ENCODE results near the gene FBXO38. TPM values are rescaled to one million over a fixed set of nuclear protein-coding genes. Genes with fewer than 3 reads are reported as not detected.

The FBXO38 gene
- total and polyA plus RNA-seq, 9 of the 15 experiments (the other 6 are each of a cell fraction or from before 2014, with no cell fraction given), result 7.4 to 39.4 (median 29.3) TPM

DNA sequence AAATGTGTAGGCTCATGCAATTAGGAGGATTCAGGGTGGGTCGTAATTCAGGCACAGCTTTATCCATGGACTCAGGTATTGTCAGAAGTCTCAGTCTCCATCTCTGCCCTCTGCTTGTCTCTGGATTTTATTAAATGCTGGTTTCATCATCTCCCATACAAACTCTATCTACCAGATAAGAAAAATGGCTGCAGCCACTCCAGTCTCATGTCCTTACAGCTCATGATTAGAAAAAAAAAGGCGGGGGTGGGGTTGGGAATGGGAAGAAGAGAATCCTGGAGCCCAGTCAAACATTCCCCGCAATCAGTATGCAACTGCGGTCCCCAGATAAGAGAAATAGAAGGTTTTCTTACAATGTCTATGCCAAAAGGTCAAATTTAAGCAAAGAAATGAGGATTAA is 7.6 kb upstream of the FBXO38 start (continued):
- TF ChIP-seq, protein P1, sequence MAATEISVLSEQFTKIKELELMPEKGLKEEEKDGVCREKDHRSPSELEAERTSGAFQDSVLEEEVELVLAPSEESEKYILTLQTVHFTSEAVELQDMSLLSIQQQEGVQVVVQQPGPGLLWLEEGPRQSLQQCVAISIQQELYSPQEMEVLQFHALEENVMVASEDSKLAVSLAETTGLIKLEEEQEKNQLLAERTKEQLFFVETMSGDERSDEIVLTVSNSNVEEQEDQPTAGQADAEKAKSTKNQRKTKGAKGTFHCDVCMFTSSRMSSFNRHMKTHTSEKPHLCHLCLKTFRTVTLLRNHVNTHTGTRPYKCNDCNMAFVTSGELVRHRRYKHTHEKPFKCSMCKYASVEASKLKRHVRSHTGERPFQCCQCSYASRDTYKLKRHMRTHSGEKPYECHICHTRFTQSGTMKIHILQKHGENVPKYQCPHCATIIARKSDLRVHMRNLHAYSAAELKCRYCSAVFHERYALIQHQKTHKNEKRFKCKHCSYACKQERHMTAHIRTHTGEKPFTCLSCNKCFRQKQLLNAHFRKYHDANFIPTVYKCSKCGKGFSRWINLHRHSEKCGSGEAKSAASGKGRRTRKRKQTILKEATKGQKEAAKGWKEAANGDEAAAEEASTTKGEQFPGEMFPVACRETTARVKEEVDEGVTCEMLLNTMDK (IDR thresholded peaks at IDR 0.05; ENCODE audit: borderline replicate concordance, insufficient read depth, low read depth, low read length, poor library complexity, severe bottlenecking), result no peak
- TF ChIP-seq RCOR1 (IDR thresholded peaks at IDR 0.05; ENCODE audit: borderline replicate concordance in 1 of 2, low read depth in 2 of 2, low read length in 2 of 2) (0 out of 4 replicates have a peak, but pooled peaks of 1 of the 2 experiments have one; percentile 21), FOXJ2 (tag; IDR thresholded peaks at IDR 0.05) (0 out of 2 replicates have a peak, but pooled peaks have one; percentile 26), SREBF2 (CRISPR knock-in tag; IDR thresholded peaks at IDR 0.05) (no peak), ZNF764 (CRISPR knock-in tag; IDR thresholded peaks at IDR 0.05; ENCODE audit: low read depth) (no peak), ARID1B (IDR thresholded peaks at IDR 0.05) (no peak)

DNA sequence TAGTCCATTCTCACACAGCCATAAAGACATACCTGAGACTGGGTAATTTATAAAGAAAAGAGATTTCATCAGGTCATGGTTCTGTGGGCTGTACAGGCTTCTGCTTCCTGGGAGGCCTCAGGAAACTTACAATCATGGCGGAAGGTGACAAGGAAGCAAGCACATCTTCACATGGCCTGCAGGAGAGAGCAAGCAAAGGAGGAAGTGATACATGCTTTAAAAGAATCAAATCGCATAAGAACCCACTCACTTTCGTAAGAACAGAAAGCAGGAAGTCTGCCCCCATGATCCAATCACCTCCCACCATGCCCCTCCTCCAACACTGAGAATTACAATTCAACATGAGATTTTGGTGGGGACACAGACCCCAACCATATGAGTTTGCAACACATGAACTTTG is 5.1 kb upstream of the FBXO38 start:
- Histone ChIP-seq H3K4me1 (replicated peaks in 1 of 2; ENCODE audit: control insufficient read depth in 2 of 2, insufficient read depth in 2 of 2, low read length in 2 of 2) (no peaks in the 10 kb centered on the region), H2AFZ (ENCODE audit: low read depth, low read length) (no peak overlapping the region), H3K9ac (ENCODE audit: insufficient read depth in 1 of 2, low read depth in 2 of 2, low read length in 2 of 2) (no peak overlapping the region), H3K4me3 (no peak overlapping the region), H3K27me3 (ENCODE audit: control insufficient read depth in 2 of 2, insufficient read depth in 2 of 2, low read length in 2 of 2) (no peaks in the 10 kb centered on the region; a peak in 1 of 5 replicates), H3K4me2 (ENCODE audit: insufficient read depth, low read length) (no peak overlapping the region), H3K36me3 (ENCODE audit: control insufficient read depth, insufficient read depth, low read length) (no peaks in the 10 kb centered on the region), H4K20me1 (replicated peaks; ENCODE audit: control insufficient read depth, insufficient read depth, low read length) (no peaks in the 10 kb centered on the region), H3K27ac (ENCODE audit: extremely low read depth, low read depth, low read length) (no peak overlapping the region), H3K9me3 (replicated peaks; ENCODE audit: control insufficient read depth, insufficient read depth, low read depth, low read length) (no peaks in the 10 kb centered on the region), H3K79me2 (ENCODE audit: control insufficient read depth, insufficient read depth, low read length) (no peaks in the 10 kb centered on the region), H3K9me1 (ENCODE audit: control insufficient read depth, insufficient read depth, low read length) (no peaks in the 10 kb centered on the region)
- DNase-seq (ENCODE audit: extremely low read depth in 1 of 4, low spot score in 3 of 4) (no peak), FAIRE-seq (no peak), ATAC-seq (no peak)
- no TSS peak for BruUV-seq (replicated peaks)
- intact Hi-C loops (cut with micrococcal nuclease), result no loop called here
- WGBS (ENCODE audit: insufficient coverage, low coverage, missing lambda C conversion rate), result 22% methylated on average over 3 of the region's 3 CpGs
- ChIA-PET CTCF (ENCODE audit: low intra/inter-chr PET ratio) (no interaction called here), POLR2A (interaction anchor here (0.6 kb wide), 1 partner anchor 398 kb away, joined by 3 read pairs; no protein-coding TSS in a partner anchor)
- in situ Hi-C loops (cut with MboI), result loop anchor here (10.0 kb wide), 1 partner anchor 194 kb away; no protein-coding TSS in a partner anchor
- TF ChIP-seq PTBP1 (IDR thresholded peaks at IDR 0.05; ENCODE audit: low read depth, low read length) (no peak), ETV5 (CRISPR knock-in tag; IDR thresholded peaks at IDR 0.05; ENCODE audit: low read depth) (no peak), NFXL1 (CRISPR knock-in tag; IDR thresholded peaks at IDR 0.05) (no peak), OTX1 (CRISPR knock-in tag; IDR thresholded peaks at IDR 0.05) (no peak), PRPF4 (IDR thresholded peaks at IDR 0.05; ENCODE audit: insufficient read depth, low read depth, low read length, poor library complexity, severe bottlenecking) (no peak), FUS (optimal IDR thresholded peaks at IDR 0.05; ENCODE audit: low read depth, low read length) (no peak), FOXJ2 (tag; IDR thresholded peaks at IDR 0.05) (no peak), CBX3 (IDR thresholded peaks at IDR 0.05; ENCODE audit: borderline replicate concordance in 1 of 2, low read length in 2 of 2) (peak in 1 of 2 experiments; percentile 43; a peak in 1 of 3 replicates), KAT7 (CRISPR knock-in tag; IDR thresholded peaks at IDR 0.05; ENCODE audit: borderline replicate concordance) (no peak)
- TF ChIP-seq, protein P2, sequence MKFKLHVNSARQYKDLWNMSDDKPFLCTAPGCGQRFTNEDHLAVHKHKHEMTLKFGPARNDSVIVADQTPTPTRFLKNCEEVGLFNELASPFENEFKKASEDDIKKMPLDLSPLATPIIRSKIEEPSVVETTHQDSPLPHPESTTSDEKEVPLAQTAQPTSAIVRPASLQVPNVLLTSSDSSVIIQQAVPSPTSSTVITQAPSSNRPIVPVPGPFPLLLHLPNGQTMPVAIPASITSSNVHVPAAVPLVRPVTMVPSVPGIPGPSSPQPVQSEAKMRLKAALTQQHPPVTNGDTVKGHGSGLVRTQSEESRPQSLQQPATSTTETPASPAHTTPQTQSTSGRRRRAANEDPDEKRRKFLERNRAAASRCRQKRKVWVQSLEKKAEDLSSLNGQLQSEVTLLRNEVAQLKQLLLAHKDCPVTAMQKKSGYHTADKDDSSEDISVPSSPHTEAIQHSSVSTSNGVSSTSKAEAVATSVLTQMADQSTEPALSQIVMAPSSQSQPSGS (CRISPR knock-in tag; IDR thresholded peaks at IDR 0.05), result no peak

Data from K562 (cell line).